HL-60 (cell line): Measurements from ENCODE around the gene CAVIN4.

ENCODE experiments used
- CTCF ChIP-seq: IDR thresholded peaks from one replicate; pipeline ENCODE4 v1.5.1; 2011; ENCODE audit warnings: low read length, control low read depth, inconsistent platforms; ENCODE audit not compliant: insufficient read depth
- GABPA ChIP-seq: IDR thresholded peaks from 2 replicates; pipeline ENCODE4 v1.6.1; 2012; ENCODE audit warnings: low read depth
- POLR2AphosphoS5 ChIP-seq: IDR thresholded peaks from 2 replicates; pipeline ENCODE4 v1.6.1; 2012; ENCODE audit warnings: low read depth
- REST ChIP-seq: IDR thresholded peaks from 2 replicates; pipeline ENCODE4 v1.6.1; 2012; ENCODE audit warnings: low read depth; ENCODE audit not compliant: insufficient replicate concordance
- SPI1 ChIP-seq: IDR thresholded peaks from 2 replicates; pipeline ENCODE4 v1.6.1; 2012; ENCODE audit warnings: low read depth, mild to moderate bottlenecking, borderline replicate concordance

GRCh38 chr9:100595391-100596199 is 17.7 kb downstream of the CAVIN4 start:
- TF ChIP-seq CTCF (peak; percentile 50), POLR2AphosphoS5 (no peak), SPI1 (no peak), REST (no peak), GABPA (no peak)
